GM21529 (cell line): ENCODE data around the gene GRIN3A.
"Not testable (repeated sequence)": the region's sequence is repeated elsewhere in the genome, so short reads cannot be mapped to it uniquely, and the experiment has no call there.

Experiments used
- ATAC-seq: cut with Tn5 transposase; IDR thresholded peaks from one replicate; pipeline ENCODE4 v1.9.1; 2021; ENCODE audit not compliant: unreplicated experiment

GRIN3A gene

DNA sequence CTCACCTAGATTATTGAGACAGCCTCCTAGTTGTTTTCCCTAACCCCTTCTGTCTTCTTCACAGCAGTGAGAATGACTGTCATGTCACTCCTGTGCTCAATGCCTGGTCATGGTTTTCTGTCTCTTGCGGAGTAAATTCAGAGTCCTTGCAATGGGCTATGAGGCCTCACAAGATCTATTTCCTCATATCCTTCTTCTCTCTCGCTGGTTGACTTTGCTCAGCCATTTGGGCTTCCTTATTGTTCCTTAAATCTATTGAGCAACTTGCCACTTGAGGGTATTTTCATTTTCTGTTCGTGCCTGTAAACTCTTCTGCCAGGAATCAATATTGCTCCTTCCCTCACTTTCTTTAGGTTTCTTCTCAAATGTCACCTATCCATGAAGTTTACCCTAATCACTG is 152.7 kb downstream of the GRIN3A start:
- ATAC-seq: no peak

DNA sequence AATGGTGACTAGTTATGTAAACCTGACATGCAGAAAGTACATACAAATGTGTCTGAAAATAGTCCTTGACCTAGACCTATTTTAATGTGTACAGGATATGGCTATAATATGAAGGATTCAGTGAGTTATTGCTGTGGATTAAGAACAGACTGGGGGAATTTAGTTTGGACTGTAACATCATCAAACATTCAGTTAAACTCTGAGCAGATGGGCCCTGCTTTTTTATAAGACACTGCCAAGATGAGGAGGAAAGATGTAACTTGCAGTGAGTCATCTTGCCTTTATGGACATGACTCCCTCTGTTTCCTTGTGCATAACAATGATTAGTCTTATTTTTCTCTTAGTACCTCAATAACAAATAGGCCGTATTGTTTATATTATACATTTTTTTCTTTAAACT is 155.9 kb downstream of the GRIN3A start:
- no peak for ATAC-seq

DNA sequence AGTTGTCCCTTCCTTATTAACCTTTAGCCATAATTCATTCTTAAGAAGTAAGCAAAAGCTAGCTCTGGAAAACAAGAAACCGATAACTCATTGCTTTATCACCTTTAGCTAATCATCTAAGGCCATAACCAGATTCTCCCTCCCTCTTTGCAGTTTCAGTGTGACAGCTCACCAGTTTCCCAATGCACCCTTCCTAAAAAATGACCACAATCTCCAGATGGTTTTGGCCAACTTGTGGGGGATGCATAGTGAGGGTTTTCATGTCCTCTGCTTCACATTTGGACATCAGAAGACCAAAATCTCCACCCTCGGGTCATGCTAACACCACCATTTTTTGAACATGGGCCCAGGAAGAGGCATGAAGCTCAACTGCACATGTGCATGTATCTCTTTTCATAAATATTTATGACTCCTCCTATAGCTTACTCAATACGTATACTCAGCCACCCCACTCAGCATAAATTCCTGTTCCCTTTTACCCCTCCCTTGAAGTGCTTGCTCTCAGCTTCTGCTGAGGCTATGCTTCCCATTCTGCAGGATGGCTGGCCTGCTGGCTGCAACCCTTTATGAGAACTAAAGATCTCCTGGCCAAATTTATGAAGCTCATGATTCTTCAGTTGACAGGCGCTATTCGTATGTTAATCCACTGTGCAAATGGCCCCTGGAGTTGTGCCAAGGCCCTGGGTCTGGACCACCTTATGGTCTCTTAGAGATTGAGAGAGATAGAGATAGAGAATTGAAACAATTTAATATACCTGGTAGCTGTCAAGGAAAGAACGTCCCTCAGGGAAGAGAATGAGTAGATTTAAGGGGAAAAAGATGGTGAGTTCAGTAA is 158.5 kb downstream of the GRIN3A start:
- ATAC-seq: no peak

DNA sequence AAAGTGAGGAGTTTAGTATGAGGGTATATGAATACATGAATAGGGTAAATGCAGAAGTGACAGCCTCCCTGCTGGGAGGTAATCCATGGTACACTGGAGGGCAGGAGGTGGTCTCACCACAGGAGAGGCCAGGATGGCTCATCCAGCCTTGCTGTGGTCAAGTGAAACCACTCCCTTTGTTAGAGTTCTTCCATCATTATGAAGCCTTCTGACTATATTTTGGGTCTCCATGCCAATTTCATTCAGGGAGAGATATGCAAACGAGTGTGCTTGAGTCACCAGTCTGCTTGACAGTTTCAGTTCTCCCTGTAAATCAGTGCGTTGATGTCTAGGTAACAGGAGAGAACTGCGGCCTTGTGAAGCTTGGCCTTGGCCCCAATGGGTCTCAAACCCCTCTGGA is 160.1 kb downstream of the GRIN3A start:
- peak; percentile 76 for ATAC-seq

DNA sequence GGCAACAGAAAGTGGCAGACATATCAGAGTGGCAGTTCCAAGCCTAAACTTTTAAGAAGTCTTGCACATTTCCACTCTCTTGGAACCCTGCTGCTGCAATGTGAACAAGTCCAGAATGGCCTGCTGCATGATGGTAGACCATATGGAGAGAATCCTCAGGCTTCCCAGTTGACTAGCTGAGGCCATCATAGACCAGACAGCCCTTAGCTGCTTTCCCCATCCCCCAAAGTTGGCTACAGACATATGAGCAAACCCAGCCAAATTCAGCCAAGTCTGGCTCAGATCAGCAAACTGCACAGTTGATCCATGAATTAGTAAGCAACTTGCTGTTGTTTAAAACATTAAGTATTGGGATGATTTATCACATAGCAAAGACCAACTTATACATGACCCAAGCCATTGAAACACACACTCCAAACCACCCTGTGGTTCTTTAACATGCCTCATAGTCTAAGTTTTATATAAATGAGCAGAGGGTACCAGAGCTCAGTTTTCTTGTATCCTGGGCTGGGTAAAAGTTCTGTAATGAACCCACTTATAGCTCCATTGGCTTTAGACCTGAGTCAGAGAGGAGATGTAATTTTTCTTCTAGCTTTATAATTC is 163.6 kb downstream of the GRIN3A start:
- no peak for ATAC-seq

DNA sequence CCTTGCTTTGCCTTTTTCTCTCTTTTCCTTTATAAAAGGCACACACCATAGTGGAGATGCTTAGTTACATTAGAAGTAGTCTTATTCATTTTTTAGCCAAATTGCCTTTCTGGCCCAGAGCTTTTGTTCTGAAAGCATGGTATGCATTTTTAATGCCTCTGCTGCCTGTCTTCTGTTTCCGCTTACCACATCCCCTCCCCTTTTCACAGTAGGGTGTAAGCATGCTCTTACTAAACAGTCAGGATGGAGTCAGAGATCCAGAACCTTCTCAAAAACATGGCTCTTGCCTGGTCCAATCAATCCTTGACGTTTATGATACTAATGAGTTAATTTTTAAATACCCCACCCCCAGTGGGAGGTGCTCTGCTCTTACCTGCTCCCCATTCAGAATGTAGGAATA is 166.1 kb downstream of the GRIN3A start:
- ATAC-seq: no peak

DNA sequence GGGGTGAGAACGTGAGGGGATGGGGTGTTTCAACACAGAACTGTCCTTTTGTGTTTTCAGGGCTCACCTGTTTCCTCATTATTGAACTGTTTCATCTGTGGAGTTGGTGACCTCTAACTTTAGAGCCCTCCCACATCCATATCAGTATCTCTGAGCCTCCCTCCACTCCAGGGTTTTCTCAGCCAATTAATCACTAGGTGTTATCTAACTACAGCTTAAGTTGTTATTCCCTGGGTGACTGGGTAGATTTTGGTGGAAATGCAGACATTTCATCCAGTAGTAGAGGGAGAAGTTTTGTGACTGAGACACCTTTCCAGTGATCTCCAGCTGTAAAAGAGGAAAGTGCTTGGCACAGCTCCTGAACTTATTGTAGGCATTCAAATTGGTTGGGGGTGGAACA is 167.3 kb downstream of the GRIN3A start:
- ATAC-seq: no peak

DNA sequence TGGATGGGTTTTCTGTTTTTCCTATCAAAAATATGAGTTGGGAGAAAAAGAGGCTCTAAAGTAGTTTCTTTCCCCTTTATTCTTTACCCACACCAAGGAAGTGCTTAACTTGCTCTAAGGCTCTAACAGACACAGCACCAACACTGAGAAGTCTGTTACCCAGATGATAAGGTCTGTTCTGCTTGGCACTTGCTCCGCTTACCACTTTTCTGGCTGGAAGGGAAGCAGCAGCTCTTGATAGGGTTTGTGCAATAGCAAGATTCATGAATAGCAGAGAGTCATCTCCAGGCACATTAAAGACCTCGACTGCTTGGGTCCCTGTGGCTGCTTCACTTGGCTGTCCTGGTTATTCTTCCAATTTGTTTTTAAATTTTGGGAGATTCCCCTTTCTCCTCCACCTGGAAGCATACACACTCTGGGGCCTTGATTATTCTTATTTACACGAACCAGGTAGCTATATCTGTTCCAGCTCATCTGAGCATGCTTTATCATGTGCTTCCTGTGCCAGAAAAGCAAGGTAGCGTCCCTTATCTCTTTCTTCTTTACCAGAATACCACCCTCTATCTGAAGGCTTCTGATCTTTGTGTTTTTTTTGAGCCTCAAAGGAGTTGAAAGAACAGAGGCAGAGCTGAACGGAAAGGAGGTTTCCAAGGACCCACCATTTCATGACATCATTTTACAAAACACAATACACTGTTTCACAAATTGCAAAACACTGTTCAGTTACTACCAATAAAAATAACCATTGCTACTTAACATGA is 168.5 kb downstream of the GRIN3A start:
- no peak for ATAC-seq

DNA sequence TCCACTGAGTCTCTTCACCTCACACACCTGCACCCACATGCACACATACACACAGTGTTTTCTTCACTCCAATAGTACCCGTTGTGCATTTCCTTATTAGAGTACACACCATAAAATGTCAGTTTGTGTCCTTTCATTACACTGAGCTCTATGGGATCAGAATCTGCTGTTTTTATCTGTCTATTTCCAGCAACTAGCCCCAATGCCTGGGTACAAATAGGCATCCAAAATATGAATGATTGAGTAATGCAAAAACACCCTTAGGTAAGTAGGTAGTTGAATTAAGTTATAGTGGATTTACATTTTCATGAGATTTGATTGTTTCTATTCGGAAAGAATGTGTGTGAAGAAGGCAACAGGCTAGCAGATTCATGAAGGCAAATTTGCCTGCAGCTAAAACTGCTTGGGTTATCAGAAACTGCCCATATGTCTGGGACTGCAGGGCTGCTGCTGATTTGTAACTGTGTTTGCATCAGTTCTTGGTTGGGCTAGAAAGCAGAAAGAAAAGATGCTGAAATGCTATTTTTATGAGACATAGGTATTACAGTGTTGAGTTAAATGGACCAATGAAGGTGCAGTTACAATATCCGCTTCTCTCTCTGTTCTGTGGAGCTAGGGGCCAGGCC is 170.6 kb downstream of the GRIN3A start:
- ATAC-seq: no peak

DNA sequence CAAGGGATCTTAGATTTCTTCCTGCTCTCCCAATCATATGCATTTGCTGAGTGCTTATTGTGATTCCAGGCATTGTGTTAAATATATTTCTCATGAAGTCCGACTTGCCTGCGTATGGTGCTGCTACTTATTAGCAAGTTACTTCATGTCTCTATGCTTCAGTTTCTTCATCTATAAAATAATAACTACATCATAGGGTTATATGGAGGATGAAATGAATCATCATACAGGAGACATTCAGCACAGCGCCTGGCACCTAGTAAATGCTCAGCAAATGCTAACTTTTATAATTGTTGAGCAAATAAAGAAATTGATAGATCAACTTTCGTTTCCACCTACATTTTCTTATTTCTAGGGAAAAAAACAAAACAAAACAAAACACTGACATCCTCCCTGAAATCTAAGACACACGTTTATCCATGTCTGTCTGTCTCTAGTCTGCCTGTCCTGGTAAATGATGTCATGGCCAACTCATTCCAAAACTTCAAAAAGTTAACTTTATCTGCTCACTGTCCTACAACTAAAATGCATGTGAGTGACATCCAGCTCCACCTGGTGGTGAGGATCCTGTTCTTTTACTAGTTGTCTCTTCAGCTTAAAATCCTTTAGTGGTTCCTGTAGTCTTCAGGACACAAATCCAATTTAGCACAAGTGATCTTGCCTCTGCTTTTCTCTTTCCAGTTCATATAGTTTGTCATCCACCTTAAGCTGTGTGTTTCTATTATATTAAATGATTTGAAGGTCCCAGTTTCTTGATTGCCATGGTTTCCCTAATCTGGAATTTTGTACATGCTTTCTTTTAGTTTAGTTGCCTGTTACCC is 171.3 kb downstream of the GRIN3A start:
- peak; percentile 84 for ATAC-seq

DNA sequence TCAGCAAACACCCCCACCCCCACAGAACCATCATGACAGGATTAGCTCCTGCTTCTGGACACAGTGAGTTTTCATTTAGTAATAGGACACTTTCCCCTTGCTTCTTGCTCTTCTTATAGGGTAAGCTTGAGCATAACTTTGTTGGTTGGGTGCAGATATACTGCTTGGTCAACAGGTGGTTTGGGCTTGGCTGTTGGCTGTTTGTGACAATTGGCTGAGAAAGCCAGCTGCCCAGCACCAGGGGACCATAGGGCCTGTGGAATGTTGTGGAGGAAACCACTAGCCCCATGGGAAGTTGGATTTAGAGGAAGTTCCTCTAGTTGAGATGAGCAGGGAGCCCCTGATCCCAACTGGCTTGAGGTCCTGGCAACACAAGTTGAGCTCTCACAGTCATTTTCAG is 174.2 kb downstream of the GRIN3A start:
- ATAC-seq: no peak

DNA sequence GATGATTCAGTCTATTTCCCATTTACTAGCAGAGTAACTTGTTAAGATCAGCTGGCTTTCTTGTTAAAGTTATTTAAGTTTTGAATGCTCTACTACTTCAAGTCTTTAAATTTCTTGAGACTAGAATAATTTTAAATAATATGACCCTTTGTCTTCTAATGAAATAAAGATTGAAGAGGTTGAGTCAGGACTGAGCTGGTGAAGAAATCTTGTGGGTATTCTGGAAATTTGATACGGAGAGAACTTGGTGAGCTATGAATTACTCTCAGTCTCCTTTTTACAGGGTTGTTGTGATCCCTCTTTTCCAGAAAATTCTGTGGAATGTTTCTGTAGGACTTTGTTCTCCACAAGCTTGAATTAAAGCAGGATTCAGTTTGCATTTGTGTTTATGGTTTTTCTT is 175.5 kb downstream of the GRIN3A start:
- ATAC-seq: no peak

DNA sequence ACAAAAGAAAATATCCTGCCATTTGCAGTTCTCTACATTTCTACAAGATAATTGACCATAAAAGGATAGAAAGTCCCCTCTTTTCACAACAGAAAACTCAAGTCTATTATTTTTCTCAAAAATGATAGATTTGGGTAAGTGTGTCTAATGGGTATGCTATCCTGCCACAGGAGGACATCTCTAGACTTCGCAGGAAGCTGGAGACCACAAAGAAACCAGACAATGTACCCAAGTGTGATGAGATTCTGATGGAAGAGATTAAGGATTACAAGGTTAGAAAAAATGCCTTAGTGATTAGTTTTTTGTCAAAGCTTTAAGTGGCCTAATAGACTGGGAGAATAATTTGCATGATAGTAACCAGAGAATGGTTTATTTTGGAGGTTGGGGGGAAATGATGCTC is 176.7 kb downstream of the GRIN3A start:
- ATAC-seq: no peak

DNA sequence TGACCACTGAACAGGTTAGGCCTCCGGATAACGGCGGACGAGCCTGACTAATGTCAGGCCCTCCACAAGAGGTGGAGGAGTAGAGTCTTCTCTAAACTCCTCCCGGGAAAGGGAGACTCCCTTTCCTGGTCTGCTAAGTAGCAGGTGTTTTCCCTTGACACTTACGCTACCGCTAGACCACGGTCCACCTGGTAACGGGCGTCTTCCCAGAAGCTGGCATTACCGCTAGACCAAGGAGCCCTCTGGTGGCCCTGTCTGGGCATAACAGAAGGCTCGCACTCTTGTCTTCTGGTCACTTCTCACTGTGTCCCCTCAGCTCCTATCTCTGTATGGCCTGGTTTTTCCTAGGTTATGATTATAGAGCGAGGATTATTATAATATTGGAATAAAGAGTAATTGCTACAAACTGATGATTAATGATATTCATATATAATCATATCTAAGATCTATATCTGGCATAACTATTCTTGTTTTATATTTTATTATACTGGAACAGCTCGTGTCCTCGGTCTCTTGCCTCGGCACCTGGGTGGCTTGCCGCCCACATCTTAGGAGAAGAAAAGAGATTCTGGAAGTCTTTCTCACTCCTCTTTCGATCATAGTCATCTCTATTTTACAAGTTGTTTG is 188.9 kb downstream of the GRIN3A start:
- ATAC-seq: not testable (repeated sequence)

DNA sequence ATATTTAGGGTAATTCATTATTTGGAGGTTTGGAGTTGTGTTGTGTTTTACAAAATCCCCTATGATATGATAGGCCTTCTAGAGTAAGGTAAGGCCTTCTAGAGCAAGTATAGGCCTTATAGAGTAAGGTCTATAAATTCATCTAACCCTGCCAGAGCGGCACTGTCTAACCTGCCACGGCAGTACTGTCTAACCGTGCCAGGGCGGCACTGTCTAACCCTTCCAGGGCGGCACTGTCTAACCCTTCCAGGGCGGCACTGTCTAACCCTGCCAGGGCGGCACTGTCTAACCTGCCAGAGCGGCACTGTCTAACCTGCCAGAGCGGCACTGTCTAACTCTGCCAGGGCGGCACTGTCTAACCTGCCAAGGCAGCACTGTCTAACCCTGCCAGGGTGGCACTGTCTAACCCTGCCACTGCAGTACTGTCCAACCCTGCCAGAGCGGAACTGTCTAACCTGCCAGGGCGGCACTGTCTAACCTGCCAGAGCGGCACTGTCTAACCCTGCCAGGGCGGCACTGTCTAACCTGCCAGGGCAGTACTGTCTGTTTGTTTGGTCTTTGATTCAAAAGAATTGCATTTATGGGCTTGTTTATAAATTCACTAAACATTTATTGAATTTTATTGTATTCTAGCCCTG is 195.2 kb downstream of the GRIN3A start:
- no peak for ATAC-seq

DNA sequence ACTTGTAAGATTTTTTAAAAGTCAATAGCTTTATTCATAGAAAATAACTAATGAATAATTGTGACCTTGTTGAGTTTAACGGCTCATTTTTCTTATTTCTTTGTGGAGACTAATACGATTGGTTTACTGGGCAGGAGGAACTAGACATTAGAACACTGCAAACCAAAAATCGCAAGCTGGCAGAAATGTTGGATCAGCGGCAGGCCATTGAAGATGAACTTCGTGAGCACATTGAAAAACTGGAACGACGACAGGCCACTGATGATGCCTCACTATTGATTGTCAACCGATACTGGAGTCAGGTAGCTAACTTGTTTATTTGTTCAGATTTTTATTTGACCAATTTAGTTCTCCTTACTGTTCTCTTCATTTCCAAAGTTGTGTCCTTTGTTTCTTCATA is 198.4 kb downstream of the GRIN3A start:
- ATAC-seq: no peak

DNA sequence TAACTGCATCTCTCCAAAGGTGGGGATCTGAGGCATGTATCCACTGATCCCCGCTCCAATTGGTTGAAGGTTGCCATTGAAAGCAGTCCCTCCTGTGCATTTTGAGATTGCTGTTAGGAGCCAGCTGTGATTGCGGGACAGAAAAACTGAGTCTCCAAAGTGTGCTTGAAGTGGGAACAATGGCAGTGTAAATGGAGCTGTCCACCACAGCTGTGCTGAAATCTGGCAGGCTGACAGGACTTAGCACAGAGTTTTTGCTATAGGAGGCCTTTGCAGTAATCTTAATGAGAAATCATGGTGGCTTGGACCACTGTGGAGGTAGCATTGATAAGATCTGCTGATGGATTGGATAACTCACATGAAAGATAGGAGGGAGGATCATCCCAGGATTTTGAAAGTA is 201.5 kb downstream of the GRIN3A start:
- no peak for ATAC-seq

DNA sequence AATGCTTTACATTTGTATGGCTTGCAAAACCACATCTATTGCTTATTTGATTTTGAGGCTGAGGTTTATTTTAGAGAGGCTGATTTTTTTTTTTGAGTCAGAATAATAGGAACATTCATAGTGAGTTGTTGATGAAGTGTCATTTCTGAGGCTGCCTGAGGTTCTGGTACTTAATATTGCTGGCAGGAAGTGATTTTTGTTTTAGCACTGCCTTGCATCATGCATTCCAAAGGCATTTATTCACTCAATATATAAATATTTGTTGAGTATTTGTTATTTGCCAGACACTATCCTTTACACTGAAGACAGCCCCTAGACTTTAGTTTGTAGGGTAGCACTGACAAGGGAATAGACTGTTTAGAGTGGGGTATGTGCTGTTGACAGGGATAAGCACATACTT is 202.1 kb downstream of the GRIN3A start:
- ATAC-seq: no peak

DNA sequence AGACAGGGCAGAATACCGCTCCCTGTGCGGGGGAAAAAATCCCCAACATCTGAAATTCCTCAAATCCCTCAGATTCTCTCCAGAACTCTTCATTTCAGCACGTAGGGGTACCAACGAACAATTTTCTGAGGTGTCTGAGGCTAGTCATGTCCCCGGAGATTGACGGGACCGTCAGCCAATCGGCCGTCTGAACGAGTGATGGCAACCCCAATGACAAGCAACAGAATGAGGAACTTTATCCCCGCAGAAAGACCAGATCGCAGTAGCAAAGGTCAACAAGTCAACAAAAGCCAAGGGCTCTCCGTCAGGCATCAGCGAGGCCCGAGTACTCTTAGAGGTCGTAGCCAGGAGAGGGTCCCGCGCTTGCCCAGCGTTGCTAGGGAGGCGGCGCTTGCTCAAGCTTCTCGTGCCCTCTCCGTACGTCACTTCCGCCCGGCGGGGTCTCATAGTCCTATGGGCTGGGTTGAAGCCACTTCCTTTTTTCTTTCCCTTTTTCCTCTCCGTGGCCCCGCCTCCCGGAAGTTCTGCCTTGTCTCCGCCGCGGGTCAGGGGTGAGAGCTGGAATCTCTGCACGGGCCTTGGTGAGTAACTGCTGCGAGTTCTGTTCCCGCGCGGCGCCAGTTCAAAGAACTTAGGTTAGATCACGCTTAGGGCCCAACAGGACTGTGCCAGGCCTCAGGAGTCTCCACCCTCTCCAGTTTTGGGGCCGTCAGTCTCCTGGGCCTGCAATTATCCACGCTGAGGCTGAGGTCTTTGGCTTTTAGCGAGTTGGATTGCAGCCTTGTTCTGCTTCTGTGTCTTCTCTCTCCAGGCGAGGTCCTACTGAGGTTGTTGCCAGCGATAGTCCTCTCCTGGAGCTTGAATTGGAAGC is 204.9 kb downstream of the GRIN3A start, which contains the start of gene RNF20:
Gene RNF20 (plus strand): TSS at position 520 of the 871 bp plus-strand sequence. CDS start 1,571 bp downstream, outside the sequence.
- ATAC-seq: peak; percentile 95
